Smooth muscle cell of the umbilical artery (primary cell): ENCODE results near the gene RIT2. TPM values are rescaled to one million over a fixed set of nuclear protein-coding genes. Genes with fewer than 3 reads are reported as not detected.

ENCODE experiments used
- total RNA-seq: library from RNA; depleted of rRNA; stranded (reverse); fragments of >200 nt; gene quantifications from 2 replicates; pipeline ENCODE4 v1.2.3, GENCODE V29; 2014

RIT2 gene
- not detected in 2 replicates for total RNA-seq

GRCh38 chr18:43115076-43115921 is at the start of gene RIT2:
Gene RIT2 (minus strand): TSS chr18:43115685.

Other genes with a start within 250 kb of the RIT2 start
- not detected in 2 replicates for gene SYT4, start 161.8 kb upstream of the RIT2 start, total RNA-seq